Measurements from ENCODE around the gene MLPH. TPM values are rescaled to one million over a fixed set of nuclear protein-coding genes. Genes with fewer than 3 reads are reported as not detected.

Gene MLPH
- total and polyA plus RNA-seq, 2 of the 13 experiments (the other 11 are each of a cell fraction or from before 2014, with no cell fraction given), result 0.12 TPM; not detected in 1

GRCh38 chr2:237497009-237497837 is 10.2 kb downstream of the MLPH start:
- intact Hi-C loops (cut with micrococcal nuclease; ENCODE audit: unreplicated experiment), result no loop called here
- H3K4me1 ChIP-seq (ENCODE audit: insufficient read depth, low read length), result peaks cover 6% of the 10 kb centered on the region
- DNase-seq (ENCODE audit: low spot score) (no peak), ATAC-seq (no peak), FAIRE-seq (no peak)
- peaks cover 2 to 57% of the 10 kb centered on the region in 2 experiments; a peak in 4 of 5 replicates for H3K27me3 ChIP-seq (ENCODE audit: control insufficient read depth in 1 of 2, insufficient read depth in 2 of 2, low read length in 2 of 2)
- peaks cover 8% of the 10 kb centered on the region for H3K9me3 ChIP-seq (ENCODE audit: low read length)
- no peaks in the 10 kb centered on the region for H3K36me3 ChIP-seq (replicated peaks in 1 of 2; ENCODE audit: control insufficient read depth in 1 of 2, insufficient read depth in 2 of 2, low read length in 2 of 2)
- H2AFZ ChIP-seq (ENCODE audit: low read length), result no peak overlapping the region
- H3K79me2 ChIP-seq (ENCODE audit: insufficient read depth, low read length), result no peaks in the 10 kb centered on the region
- no peak overlapping the region for H3K9ac ChIP-seq (ENCODE audit: insufficient read depth, low read depth, low read length)
- no peaks in the 10 kb centered on the region for H4K20me1 ChIP-seq (ENCODE audit: insufficient read depth, low read length)
- TF ChIP-seq ZNF704 (CRISPR knock-in tag; IDR thresholded peaks at IDR 0.05; ENCODE audit: borderline replicate concordance) (no peak), MLX (CRISPR knock-in tag; IDR thresholded peaks at IDR 0.05) (no peak), MNT (IDR thresholded peaks at IDR 0.05) (no peak), FOXK1 (CRISPR knock-in tag; IDR thresholded peaks at IDR 0.05; ENCODE audit: borderline replicate concordance, low read depth) (no peak), ZBTB2 (CRISPR knock-in tag; IDR thresholded peaks at IDR 0.05; ENCODE audit: low read depth) (no peak), ZNF556 (CRISPR knock-in tag; IDR thresholded peaks at IDR 0.05; ENCODE audit: borderline replicate concordance) (no peak), KDM2A (CRISPR knock-in tag; IDR thresholded peaks at IDR 0.05; ENCODE audit: borderline replicate concordance, low read depth) (no peak), ZNF124 (CRISPR knock-in tag; IDR thresholded peaks at IDR 0.05) (no peak), HNF4A (CRISPR knock-in tag; IDR thresholded peaks at IDR 0.05) (no peak), NFE2L1 (CRISPR knock-in tag; IDR thresholded peaks at IDR 0.05; ENCODE audit: borderline replicate concordance) (no peak), ZNF567 (CRISPR knock-in tag; IDR thresholded peaks at IDR 0.05; ENCODE audit: borderline replicate concordance) (no peak), CENPT (CRISPR knock-in tag; IDR thresholded peaks at IDR 0.05; ENCODE audit: low read depth) (no peak), MAX (IDR thresholded peaks at IDR 0.05) (no peak), HOMEZ (CRISPR knock-in tag; IDR thresholded peaks at IDR 0.05; ENCODE audit: low read depth) (no peak), NFATC3 (CRISPR knock-in tag; IDR thresholded peaks at IDR 0.05) (no peak)
- H3K27ac ChIP-seq (ENCODE audit: extremely low read length, insufficient read depth, low read length), result no peak overlapping the region
- 33% methylated on average over 19 of the region's 23 CpGs for WGBS (ENCODE audit: low lambda C conversion rate)
- ChIA-PET POLR2A (no interaction called here), CTCF (ENCODE audit: low intra/inter-chr PET ratio, low total read pairs) (no interaction called here)
- BruUV-seq (replicated peaks), result no TSS peak
- in situ Hi-C loops (cut with HindIII; ENCODE audit: extremely low pct_ligation_motif_present, low pct_unique_long_range_greater_than_20kb), result no loop called here
- no peak overlapping the region for H3K4me2 ChIP-seq (ENCODE audit: low read depth, low read length)
- H3K4me3 ChIP-seq (replicated peaks in 1 of 3; ENCODE audit: insufficient read depth in 1 of 3, low read depth in 2 of 3, low read length in 3 of 3), result no peak overlapping the region
